Measurements from ENCODE around the gene LGR4. TPM values are rescaled to one million over a fixed set of nuclear protein-coding genes. Genes with fewer than 3 reads are reported as not detected.
"Not testable (repeated sequence)": the region's sequence is repeated elsewhere in the genome, so short reads cannot be mapped to it uniquely, and the experiment has no call there.

Gene LGR4
- total and polyA plus RNA-seq, 2 experiments from 2014 or later, result 22.6 to 99.6 TPM

- H3K27ac Mint-ChIP-seq; ATAC-seq; H3K4me2 ChIP-seq; H3K4me3 Mint-ChIP-seq; H3K79me2 ChIP-seq (replicated peaks; ENCODE audit: insufficient read depth); H3K4me3 ChIP-seq; H3K27me3 Mint-ChIP-seq (ENCODE audit: insufficient read depth, low read depth, poor library complexity); H3K27me3 ChIP-seq (ENCODE audit: insufficient read depth); H3K36me3 ChIP-seq (ENCODE audit: insufficient read depth); H2AFZ ChIP-seq; H3K4me1 ChIP-seq (ENCODE audit: insufficient read depth); H3F3A ChIP-seq (replicated peaks; ENCODE audit: low read depth); H3K36me3 Mint-ChIP-seq (ENCODE audit: low read depth); H3K9me3 Mint-ChIP-seq; H4K20me1 ChIP-seq (replicated peaks; ENCODE audit: insufficient read depth); H3K27ac ChIP-seq (ENCODE audit: low read depth); H3K4me1 Mint-ChIP-seq; DNase-seq (ENCODE audit: low spot score): not testable (repeated sequence)
- peaks cover 12% of the 10 kb centered on the region; the same call in 1 of the 2 replicates for H3K9me2 ChIP-seq (ENCODE audit: insufficient read depth)
Observed at GRCh38 chr11:27517490-27517889, 44.9 kb upstream of the LGR4 start.

GRCh38 chr11:27514558-27514957, 42.0 kb upstream of the LGR4 start:
- Histone ChIP-seq H3K27me3 (ENCODE audit: insufficient read depth) (no peaks in the 10 kb centered on the region), H3K36me3 (ENCODE audit: insufficient read depth) (no peaks in the 10 kb centered on the region), H3K9me2 (ENCODE audit: insufficient read depth) (0 out of 2 replicates have a peak, but pooled peaks cover 2% of the 10 kb centered on the region), H2AFZ (no peak overlapping the region), H3K79me2 (replicated peaks; ENCODE audit: insufficient read depth) (no peaks in the 10 kb centered on the region), H3F3A (replicated peaks; ENCODE audit: low read depth) (peaks cover 3% of the 10 kb centered on the region; the same call in 1 of the 2 replicates), H3K4me2 (no peak overlapping the region), H3K4me3 (no peak overlapping the region), H4K20me1 (replicated peaks; ENCODE audit: insufficient read depth) (no peaks in the 10 kb centered on the region), H3K27ac (ENCODE audit: low read depth) (no peak overlapping the region), H3K4me1 (ENCODE audit: insufficient read depth) (peaks cover 9% of the 10 kb centered on the region)
- Mint-ChIP-seq H3K9me3 (no peaks in the 10 kb centered on the region; the same call in 2 of the 3 replicates), H3K27ac (no peak overlapping the region), H3K4me3 (no peak overlapping the region), H3K4me1 (peaks cover 6% of the 10 kb centered on the region), H3K36me3 (ENCODE audit: low read depth) (no peaks in the 10 kb centered on the region), H3K27me3 (ENCODE audit: insufficient read depth, low read depth, poor library complexity) (no peaks in the 10 kb centered on the region)
- no peak for ATAC-seq
- DNase-seq (ENCODE audit: low spot score), result no peak
- TF ChIP-seq CTCF (conservative IDR thresholded peaks at IDR 0.05; ENCODE audit: low read depth in 2 of 2), result no peak
- no peak for TF ChIP-seq EZH2phosphoT487 (IDR thresholded peaks at IDR 0.05; ENCODE audit: unreplicated experiment)
- no peak for TF ChIP-seq ETS1 (IDR thresholded peaks at IDR 0.05)
- no peak for TF ChIP-seq STAT1 (IDR thresholded peaks at IDR 0.05; ENCODE audit: unreplicated experiment)
- no peak for TF ChIP-seq EZH2 (IDR thresholded peaks at IDR 0.05; ENCODE audit: low read depth, unreplicated experiment)
- no peak for TF ChIP-seq CREB1 (CRISPR knock-in tag; IDR thresholded peaks at IDR 0.05; ENCODE audit: low read depth)
- no peak for TF ChIP-seq NANOG (IDR thresholded peaks at IDR 0.05; ENCODE audit: borderline replicate concordance)
- no peak for TF ChIP-seq ZNF114 (CRISPR knock-in tag; IDR thresholded peaks at IDR 0.05)
- TF ChIP-seq POLR2AphosphoS5 (IDR thresholded peaks at IDR 0.05; ENCODE audit: low read depth), result no peak
- no peak for TF ChIP-seq JUNB (IDR thresholded peaks at IDR 0.05; ENCODE audit: unreplicated experiment)
- TF ChIP-seq ZNF331 (CRISPR knock-in tag; IDR thresholded peaks at IDR 0.05; ENCODE audit: low read depth), result no peak
- no peak for TF ChIP-seq ZNF462 (CRISPR knock-in tag; IDR thresholded peaks at IDR 0.05)

All from GM23338 (cell line).